B cell (primary cell): ENCODE measurements around the gene INSIG2.

Experiments
- CTCF ChIP-seq: fragments of 200-600 bp; IDR thresholded peaks from one replicate; pipeline ENCODE4 v1.8.0; 2022; ENCODE audit warnings: antibody characterized with exemption, mild to moderate bottlenecking
- EZH2 ChIP-seq: IDR thresholded peaks from 2 replicates; pipeline ENCODE4 v1.6.1; 2012; ENCODE audit warnings: borderline replicate concordance, low read depth, mild to moderate bottlenecking, moderate library complexity, low read length; ENCODE audit not compliant: insufficient read depth, poor library complexity, severe bottlenecking

- TF ChIP-seq CTCF (no peak), EZH2 (no peak)
Observed at GRCh38 chr2:118094503-118094902, 6.2 kb downstream of the INSIG2 start.
